AG20443 (cell line): Measurements from ENCODE around the gene RASA2.
A peak's percentile ranks its signal among the peaks of the same experiment; 100 is the strongest.
"Not testable (repeated sequence)": the region's sequence is repeated elsewhere in the genome, so short reads cannot be mapped to it uniquely, and the experiment has no call there.

Experiments
- DNase-seq: peaks from one replicate; pipeline ENCODE4 v3.0.0; 2012; ENCODE audit warnings: low spot score, mixed read lengths

RASA2 gene

GRCh38 chr3:141497589-141497988 is 10.8 kb downstream of the RASA2 start:
- DNase-seq: not testable (repeated sequence)

GRCh38 chr3:141498598-141499223 is 11.9 kb downstream of the RASA2 start:
- no peak for DNase-seq

- no peak for DNase-seq
Measured at GRCh38 chr3:141499284-141499683, 12.5 kb downstream of the RASA2 start.

- no peak for DNase-seq
Measured at GRCh38 chr3:141499965-141500364, 13.1 kb downstream of the RASA2 start.

- no peak for DNase-seq
Measured at GRCh38 chr3:141500397-141500796, 13.6 kb downstream of the RASA2 start.

- DNase-seq: no peak
Measured at GRCh38 chr3:141505166-141505565, 18.3 kb downstream of the RASA2 start.

GRCh38 chr3:141506071-141506470 is 19.2 kb downstream of the RASA2 start:
- DNase-seq: no peak

- no peak for DNase-seq
Measured at GRCh38 chr3:141507392-141508066, 20.7 kb downstream of the RASA2 start.

- DNase-seq: no peak
Measured at GRCh38 chr3:141508067-141508436, 21.2 kb downstream of the RASA2 start.

GRCh38 chr3:141511361-141511760 is 24.5 kb downstream of the RASA2 start:
- DNase-seq: no peak

GRCh38 chr3:141514382-141514781 is 27.6 kb downstream of the RASA2 start:
- DNase-seq: no peak

- no peak for DNase-seq
Measured at GRCh38 chr3:141519587-141519986, 32.8 kb downstream of the RASA2 start.

GRCh38 chr3:141521781-141522180 is 35.0 kb downstream of the RASA2 start:
- no peak for DNase-seq

- no peak for DNase-seq
Measured at GRCh38 chr3:141523615-141524375, 37.0 kb downstream of the RASA2 start.

GRCh38 chr3:141524988-141525387 is 38.2 kb downstream of the RASA2 start:
- DNase-seq: no peak

GRCh38 chr3:141525814-141526213 is 39.0 kb downstream of the RASA2 start:
- DNase-seq: no peak

GRCh38 chr3:141526709-141527108 is 39.9 kb downstream of the RASA2 start:
- DNase-seq: no peak

GRCh38 chr3:141528800-141529199 is 42.0 kb downstream of the RASA2 start:
- DNase-seq: no peak

GRCh38 chr3:141529256-141529655 is 42.4 kb downstream of the RASA2 start:
- no peak for DNase-seq

- DNase-seq: no peak
Measured at GRCh38 chr3:141529717-141530414, 43.0 kb downstream of the RASA2 start.

GRCh38 chr3:141530415-141530768 is 43.6 kb downstream of the RASA2 start:
- peak; percentile 51 for DNase-seq

- DNase-seq: no peak
Measured at GRCh38 chr3:141532609-141533008, 45.8 kb downstream of the RASA2 start.

- DNase-seq: not testable (repeated sequence)
Measured at GRCh38 chr3:141536017-141536416, 49.2 kb downstream of the RASA2 start.
